Measurements from ENCODE around the gene NAT8L. TPM values are rescaled to one million over a fixed set of nuclear protein-coding genes. Genes with fewer than 3 reads are reported as not detected.

The NAT8L gene
- total RNA-seq, 1 experiment from 2014 or later = 9.2 TPM

DNA sequence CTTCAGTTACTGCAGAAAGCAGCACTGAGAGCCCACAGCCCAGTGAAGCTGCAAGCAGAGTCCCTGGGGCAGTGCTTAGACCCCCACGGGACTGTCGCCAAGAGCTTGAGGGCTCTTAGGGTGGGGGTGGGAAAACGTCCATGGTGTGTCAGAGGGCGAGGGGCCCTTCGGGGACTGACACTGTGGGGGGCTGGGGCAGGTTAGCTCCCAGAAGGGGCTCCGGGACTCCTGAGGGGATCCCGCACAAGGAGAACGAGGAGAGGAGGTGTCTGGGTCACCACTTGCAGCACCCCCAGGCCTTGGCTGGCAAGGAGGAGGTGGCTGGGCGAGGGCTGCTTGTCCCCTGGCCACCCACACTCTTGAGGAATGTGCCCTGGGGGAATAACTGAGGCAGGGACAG is 20.8 kb downstream of the NAT8L start:
- ChIA-PET CTCF (no interaction called here), POLR2A (no interaction called here), RAD21 (ENCODE audit: low non-redundant PET in 1 of 2, low total read pairs in 2 of 2, uncharacterized antibody in 2 of 2, unreplicated experiment in 2 of 2) (no interaction called here)
- Histone ChIP-seq H3K79me2 (ENCODE audit: insufficient read depth, low read length) (no peaks in the 10 kb centered on the region), H3K4me1 (ENCODE audit: control insufficient read depth in 1 of 2, insufficient read depth in 2 of 2, low read length in 2 of 2) (no peaks in the 10 kb centered on the region), H3K27me3 (ENCODE audit: insufficient read depth, low read length) (no peaks in the 10 kb centered on the region), H3K4me3 (replicated peaks in 1 of 2; ENCODE audit: low read depth in 1 of 2, low read length in 2 of 2) (no peak overlapping the region), H3K9me3 (ENCODE audit: control insufficient read depth in 1 of 2, insufficient read depth in 1 of 2, low read depth in 1 of 2, low read length in 2 of 2) (no peaks in the 10 kb centered on the region), H3K9me2 (ENCODE audit: insufficient read depth) (no peaks in the 10 kb centered on the region), H4K20me1 (ENCODE audit: insufficient read depth) (no peaks in the 10 kb centered on the region), H3K36me3 (ENCODE audit: control insufficient read depth in 1 of 2, insufficient read depth in 2 of 2, low read length in 2 of 2) (no peaks in the 10 kb centered on the region), H3K9ac (ENCODE audit: low read length) (no peak overlapping the region), H3K27ac (ENCODE audit: low read depth, low read length) (no peak overlapping the region), H2AFZ (ENCODE audit: low read depth, low read length, poor library complexity, severe bottlenecking) (no peak overlapping the region), H3K4me2 (ENCODE audit: low read length) (no peak overlapping the region)
- intact Hi-C loops (cut with micrococcal nuclease) = no loop called here
- BruUV-seq (replicated peaks) = no TSS peak
- no peak for DNase-seq (ENCODE audit: low read depth, low spot score)
- TF ChIP-seq SIN3A (IDR thresholded peaks at IDR 0.05; ENCODE audit: low read depth) = no peak
- ATAC-seq = no peak

DNA sequence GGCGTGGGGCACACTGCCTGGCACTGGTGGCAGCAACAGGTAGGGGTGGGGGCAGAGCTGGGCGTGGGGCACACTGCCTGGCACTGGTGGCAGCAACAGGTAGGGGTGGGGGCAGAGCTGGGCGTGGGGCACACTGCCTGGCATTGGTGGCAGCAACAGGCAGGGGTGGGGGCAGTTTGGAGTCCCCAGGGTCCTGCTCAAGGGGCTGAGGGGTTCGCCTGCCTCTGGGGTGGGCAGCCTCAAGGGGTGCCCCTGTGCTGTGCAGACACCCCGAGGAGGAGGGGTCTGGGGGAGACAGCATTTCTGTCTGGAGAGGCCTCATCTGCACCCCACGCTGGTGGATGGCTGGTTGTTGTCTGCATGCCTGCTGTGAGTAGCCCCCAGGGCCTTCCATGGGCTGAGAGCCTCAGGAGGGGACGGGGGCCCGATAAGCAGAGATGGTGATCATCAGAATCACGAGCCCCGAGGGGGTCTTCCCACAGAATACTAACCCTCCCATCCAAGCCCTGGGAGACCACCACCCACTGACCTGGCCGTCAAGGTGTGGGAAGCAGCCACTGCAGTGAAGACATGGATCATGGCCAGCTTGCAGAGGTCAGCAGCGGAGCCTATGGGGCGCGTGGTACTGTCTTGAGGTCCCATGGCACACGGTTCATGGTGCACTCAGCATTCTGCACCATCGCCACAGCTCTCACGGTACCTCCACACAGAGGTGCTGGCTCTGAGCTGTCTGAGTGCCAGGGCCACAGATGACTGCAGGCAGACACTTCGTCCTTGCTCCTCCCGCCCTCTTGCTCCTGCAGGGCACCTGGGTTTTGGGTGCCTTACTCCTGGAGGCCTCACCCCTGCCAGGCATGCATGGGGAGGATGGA is 21.5 kb downstream of the NAT8L start:
- H3K79me2 ChIP-seq (ENCODE audit: insufficient read depth, low read length) = no peaks in the 10 kb centered on the region
- H2AFZ ChIP-seq (ENCODE audit: low read depth, low read length, poor library complexity, severe bottlenecking) = no peak overlapping the region
- BruUV-seq (replicated peaks) = no TSS peak
- H3K4me3 ChIP-seq (replicated peaks in 1 of 2; ENCODE audit: low read depth in 1 of 2, low read length in 2 of 2) = no peak overlapping the region
- H3K36me3 ChIP-seq (ENCODE audit: control insufficient read depth in 1 of 2, insufficient read depth in 2 of 2, low read length in 2 of 2) = no peaks in the 10 kb centered on the region
- RAD21 ChIA-PET (ENCODE audit: low non-redundant PET in 1 of 2, low total read pairs in 2 of 2, uncharacterized antibody in 2 of 2, unreplicated experiment in 2 of 2) = no interaction called here
- H3K9me2 ChIP-seq (ENCODE audit: insufficient read depth) = no peaks in the 10 kb centered on the region
- H3K9ac ChIP-seq (ENCODE audit: low read length) = no peak overlapping the region
- TF ChIP-seq CEBPB (IDR thresholded peaks at IDR 0.05; ENCODE audit: low read depth) (no peak), SIN3A (IDR thresholded peaks at IDR 0.05; ENCODE audit: low read depth) (no peak)
- TF ChIP-seq, protein P1, sequence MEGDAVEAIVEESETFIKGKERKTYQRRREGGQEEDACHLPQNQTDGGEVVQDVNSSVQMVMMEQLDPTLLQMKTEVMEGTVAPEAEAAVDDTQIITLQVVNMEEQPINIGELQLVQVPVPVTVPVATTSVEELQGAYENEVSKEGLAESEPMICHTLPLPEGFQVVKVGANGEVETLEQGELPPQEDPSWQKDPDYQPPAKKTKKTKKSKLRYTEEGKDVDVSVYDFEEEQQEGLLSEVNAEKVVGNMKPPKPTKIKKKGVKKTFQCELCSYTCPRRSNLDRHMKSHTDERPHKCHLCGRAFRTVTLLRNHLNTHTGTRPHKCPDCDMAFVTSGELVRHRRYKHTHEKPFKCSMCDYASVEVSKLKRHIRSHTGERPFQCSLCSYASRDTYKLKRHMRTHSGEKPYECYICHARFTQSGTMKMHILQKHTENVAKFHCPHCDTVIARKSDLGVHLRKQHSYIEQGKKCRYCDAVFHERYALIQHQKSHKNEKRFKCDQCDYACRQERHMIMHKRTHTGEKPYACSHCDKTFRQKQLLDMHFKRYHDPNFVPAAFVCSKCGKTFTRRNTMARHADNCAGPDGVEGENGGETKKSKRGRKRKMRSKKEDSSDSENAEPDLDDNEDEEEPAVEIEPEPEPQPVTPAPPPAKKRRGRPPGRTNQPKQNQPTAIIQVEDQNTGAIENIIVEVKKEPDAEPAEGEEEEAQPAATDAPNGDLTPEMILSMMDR (IDR thresholded peaks at IDR 0.05 in 2 of 3, conservative IDR thresholded peaks at IDR 0.05 in 1 of 3; ENCODE audit: borderline replicate concordance in 1 of 3, insufficient read depth in 1 of 3, low read depth in 2 of 3, low read length in 2 of 3) = no peak
- POLR2A ChIA-PET = no interaction called here
- ATAC-seq (no peak), DNase-seq (ENCODE audit: low read depth, low spot score) (no peak)
- H4K20me1 ChIP-seq (ENCODE audit: insufficient read depth) = no peaks in the 10 kb centered on the region
- intact Hi-C loops (cut with micrococcal nuclease) = no loop called here
- H3K27me3 ChIP-seq (ENCODE audit: insufficient read depth, low read length) = no peaks in the 10 kb centered on the region
- H3K4me1 ChIP-seq (ENCODE audit: control insufficient read depth in 1 of 2, insufficient read depth in 2 of 2, low read length in 2 of 2) = no peaks in the 10 kb centered on the region
- no peak overlapping the region for H3K27ac ChIP-seq (ENCODE audit: low read depth, low read length)
- no peak overlapping the region for H3K4me2 ChIP-seq (ENCODE audit: low read length)
- H3K9me3 ChIP-seq (ENCODE audit: control insufficient read depth in 1 of 2, insufficient read depth in 1 of 2, low read depth in 1 of 2, low read length in 2 of 2) = no peaks in the 10 kb centered on the region
- CTCF ChIA-PET = no interaction called here
